ENCODE measurements around the gene MMP25. TPM values are rescaled to one million over a fixed set of nuclear protein-coding genes. Genes with fewer than 3 reads are reported as not detected.

The MMP25 gene
- total RNA-seq, 4 donors from 2014 or later = 1.4 to 3.3 (median 2.4) TPM; not detected in 1

DNA sequence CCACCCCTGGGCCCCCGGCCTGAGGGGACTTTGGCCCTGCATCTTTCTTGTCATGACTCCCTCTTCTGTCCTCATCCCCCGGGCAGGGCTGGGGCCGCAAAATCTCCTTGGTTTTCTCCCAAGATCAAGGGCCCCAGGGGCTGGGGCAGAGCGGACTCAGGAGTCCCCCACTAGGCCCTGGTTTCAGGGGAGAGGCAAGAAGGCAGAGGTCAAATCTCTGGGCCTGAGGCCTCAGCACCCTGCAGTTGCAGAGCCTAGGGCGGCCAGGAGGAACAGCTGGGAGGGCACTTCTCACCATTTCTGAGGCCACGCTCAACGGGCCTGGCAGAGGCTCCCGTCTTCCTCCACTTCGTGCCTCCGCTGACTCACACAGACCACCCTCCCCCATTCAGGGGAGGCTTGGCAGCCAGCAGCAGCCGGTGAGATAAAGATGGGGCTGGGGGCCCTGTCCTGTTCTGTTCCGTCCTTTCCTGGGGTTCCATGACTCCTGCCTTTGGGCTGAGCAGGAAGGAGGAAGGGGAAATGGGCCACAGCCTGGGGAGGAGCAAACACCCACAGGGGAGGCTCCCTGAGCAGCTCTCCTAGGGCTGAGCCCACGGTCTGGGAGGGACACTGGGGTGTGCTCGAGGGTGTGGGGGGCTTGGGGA is 40.4 kb downstream of the MMP25 start:
- peaks cover 0 to 16% (median 2%) of the 10 kb centered on the region in 4 donors for H3K4me1 ChIP-seq
- no peaks in the 10 kb centered on the region for H3K9me3 ChIP-seq
- DNase-seq = peak in 1 of 3 donors; percentile 67
- no peak for TF ChIP-seq CTCF (IDR thresholded peaks at IDR 0.05)
- peak in 1 of 2 donors; percentile 14 for TF ChIP-seq POLR2A (IDR thresholded peaks at IDR 0.05)
- no peaks in the 10 kb centered on the region for H3K27me3 ChIP-seq
- no peaks in the 10 kb centered on the region for H3K36me3 ChIP-seq
- peak overlapping the region in 2 of 4 donors; percentile 33 to 44 for H3K4me3 ChIP-seq
- H3K27ac ChIP-seq = peak overlapping the region in 2 of 4 donors; percentile 57 to 60

- no peaks in the 10 kb centered on the region for H3K27me3 ChIP-seq
- peak overlapping the region in 2 of 4 donors; percentile 33 to 44 for H3K4me3 ChIP-seq
- H3K4me1 ChIP-seq = peaks cover 0 to 16% (median 2%) of the 10 kb centered on the region in 4 donors
- peak overlapping the region in 2 of 4 donors; percentile 57 to 60 for H3K27ac ChIP-seq
- no peaks in the 10 kb centered on the region for H3K36me3 ChIP-seq
- H3K9me3 ChIP-seq = no peaks in the 10 kb centered on the region
- DNase-seq = no peak
- TF ChIP-seq POLR2A (IDR thresholded peaks at IDR 0.05) (no peak), CTCF (IDR thresholded peaks at IDR 0.05) (peak in 3 of 6 experiments; percentile 16 to 30 (median 25))
Observed at GRCh38 chr16:3087243-3088235, 41.2 kb downstream of the MMP25 start.

- TF ChIP-seq POLR2A (IDR thresholded peaks at IDR 0.05) (no peak), CTCF (IDR thresholded peaks at IDR 0.05) (no peak)
- no peaks in the 10 kb centered on the region for H3K36me3 ChIP-seq
- no peak overlapping the region for H3K27ac ChIP-seq
- H3K27me3 ChIP-seq = no peaks in the 10 kb centered on the region
- no peak overlapping the region for H3K4me3 ChIP-seq
- H3K4me1 ChIP-seq = peaks cover 0 to 16% (median 2%) of the 10 kb centered on the region in 4 donors
- no peaks in the 10 kb centered on the region for H3K9me3 ChIP-seq
- no peak for DNase-seq
Observed at GRCh38 chr16:3088450-3088849, 42.1 kb downstream of the MMP25 start.

DNA sequence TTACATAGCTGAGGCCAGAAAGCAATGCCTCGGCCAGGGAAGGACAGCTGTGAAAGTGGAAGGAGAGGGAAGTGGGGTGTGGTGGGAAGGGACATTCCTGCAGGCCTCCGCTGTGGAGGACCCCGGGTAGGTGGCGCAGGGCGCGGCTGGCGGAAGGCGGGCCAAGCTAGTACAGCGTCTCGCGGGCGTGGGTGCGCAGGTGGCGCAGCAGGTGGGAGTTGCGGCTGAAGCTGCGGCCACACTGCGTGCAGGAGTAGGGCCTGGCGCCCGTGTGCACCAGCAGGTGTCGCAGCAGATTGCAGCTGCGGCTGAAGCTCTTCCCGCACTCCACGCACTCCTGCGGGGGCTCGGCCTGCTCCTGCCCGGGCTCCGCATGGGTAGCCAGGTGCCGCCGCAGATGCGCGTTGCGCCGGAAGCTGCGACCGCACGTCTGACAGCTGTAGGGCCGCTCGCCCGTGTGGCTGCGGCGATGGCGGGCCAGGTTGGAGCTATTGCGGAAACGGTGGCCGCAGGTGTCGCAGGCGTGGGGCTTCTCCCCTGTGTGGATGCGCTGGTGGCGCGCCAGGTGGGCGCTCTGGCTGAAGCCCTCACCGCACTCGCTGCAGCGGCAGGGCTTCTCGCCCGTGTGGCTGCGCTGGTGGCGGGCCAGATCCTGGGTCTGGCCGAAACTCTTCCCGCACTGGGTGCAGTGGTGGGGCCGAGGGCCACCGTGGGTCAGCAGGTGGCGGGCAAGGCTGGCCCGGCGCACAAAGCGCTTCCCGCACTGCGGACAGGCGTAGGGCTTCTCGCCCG is 42.8 kb downstream of the MMP25 start:
- TF ChIP-seq CTCF (IDR thresholded peaks at IDR 0.05) (no peak), POLR2A (IDR thresholded peaks at IDR 0.05) (no peak)
- H3K4me3 ChIP-seq = no peak overlapping the region
- H3K4me1 ChIP-seq = peaks cover 0 to 16% (median 2%) of the 10 kb centered on the region in 4 donors
- DNase-seq = no peak
- H3K9me3 ChIP-seq = no peaks in the 10 kb centered on the region
- H3K27me3 ChIP-seq = no peaks in the 10 kb centered on the region
- H3K36me3 ChIP-seq = no peaks in the 10 kb centered on the region
- H3K27ac ChIP-seq = no peak overlapping the region

Measured in Peyer's patch (tissue), 4 donors.